Stimulated activated naive CD8-positive, alpha-beta T cell treated with anti-CD3 and anti-CD28 coated beads, Interleukin-15, amount 100 ng/mL, for 72 hours (primary cell): ENCODE data around the gene GNAI3.

ENCODE experiments used
- ATAC-seq: fragments of 150-1000 bp; cut with Tn5 transposase; 2 replicates; pipeline ENCODE4 v1.10.0; 2021; ENCODE audit warnings: mild to moderate bottlenecking, moderate library complexity
- DNase-seq, 2 donors: peaks; one replicate each; pipeline ENCODE4 v3.0.0; 2021 to 2022
- H3K27ac Mint-ChIP-seq, 2 donors: one replicate each; pipeline ENCODE4 v1.8.0; 2022; ENCODE audit warnings: mild to moderate bottlenecking in 2 of 2, mixed read lengths in 2 of 2, moderate library complexity in 2 of 2
- H3K27me3 Mint-ChIP-seq: one replicate; pipeline ENCODE4 v1.8.0; 2022; ENCODE audit warnings: mixed read lengths
- H3K4me1 Mint-ChIP-seq: one replicate; pipeline ENCODE4 v1.8.0; 2022; ENCODE audit warnings: mild to moderate bottlenecking, mixed read lengths
- H3K4me3 Mint-ChIP-seq, 2 donors: one replicate each; pipeline ENCODE4 v1.8.0; 2022; ENCODE audit warnings: mild to moderate bottlenecking in 2 of 2, mixed read lengths in 2 of 2, moderate library complexity in 1 of 2
- H3K9me3 Mint-ChIP-seq, 2 donors: one replicate each; pipeline ENCODE4 v1.8.0; 2022; ENCODE audit warnings: mixed read lengths in 2 of 2

Gene GNAI3

GRCh38 chr1:109548321-109549267 is at the start of gene GNAI3:
TSS of gene GNAI3 (plus strand) at chr1:109548615. CDS start at chr1:109548721, 106 bp downstream.
- H3K4me1 Mint-ChIP-seq, result peaks cover 44% of the 10 kb centered on the region
- peak; percentile 87 to 95 for DNase-seq
- H3K27me3 Mint-ChIP-seq, result no peaks in the 10 kb centered on the region
- H3K4me3 Mint-ChIP-seq, result peak within 1 kb of the TSS; percentile 98 to 99
- ATAC-seq, result peak; percentile 99
- H3K27ac Mint-ChIP-seq, result peak within 1 kb of the TSS; percentile 97 to 98
- H3K9me3 Mint-ChIP-seq, result no peaks in the 10 kb centered on the region

- ATAC-seq (no peak), DNase-seq (no peak)
- Mint-ChIP-seq H3K9me3 (no peaks in the 10 kb centered on the region), H3K4me1 (peaks cover 99% of the 10 kb centered on the region), H3K27me3 (no peaks in the 10 kb centered on the region), H3K27ac (peak overlapping the region in 1 of 2 donors; percentile 29), H3K4me3 (peak overlapping the region; percentile 13 to 49)
Observed at GRCh38 chr1:109499081-109499480, 49.3 kb upstream of the GNAI3 start.

GRCh38 chr1:109499661-109500536 is 48.5 kb upstream of the GNAI3 start:
- Mint-ChIP-seq H3K4me1 (peaks cover 99% of the 10 kb centered on the region), H3K27ac (peak overlapping the region; percentile 29 to 68), H3K27me3 (no peaks in the 10 kb centered on the region), H3K9me3 (no peaks in the 10 kb centered on the region), H3K4me3 (peak overlapping the region; percentile 36 to 49)
- peak in 1 of 2 donors; percentile 51 for DNase-seq
- ATAC-seq, result peak; percentile 28

GRCh38 chr1:109500941-109501381 is 47.5 kb upstream of the GNAI3 start:
- no peak overlapping the region for H3K27ac Mint-ChIP-seq
- H3K4me1 Mint-ChIP-seq, result peaks cover 99% of the 10 kb centered on the region
- ATAC-seq (no peak), DNase-seq (no peak)
- no peaks in the 10 kb centered on the region for H3K9me3 Mint-ChIP-seq
- H3K27me3 Mint-ChIP-seq, result no peaks in the 10 kb centered on the region
- H3K4me3 Mint-ChIP-seq, result no peak overlapping the region

- Mint-ChIP-seq H3K4me3 (peak overlapping the region; percentile 60 to 76), H3K4me1 (peaks cover 99% of the 10 kb centered on the region), H3K9me3 (no peaks in the 10 kb centered on the region), H3K27ac (peak overlapping the region in 1 of 2 donors; percentile 92), H3K27me3 (no peaks in the 10 kb centered on the region)
- DNase-seq, result no peak
- ATAC-seq, result no peak
Observed at GRCh38 chr1:109501644-109502363, 46.6 kb upstream of the GNAI3 start.

- no peak for DNase-seq
- peak overlapping the region; percentile 60 to 76 for H3K4me3 Mint-ChIP-seq
- H3K27ac Mint-ChIP-seq, result peak overlapping the region in 1 of 2 donors; percentile 75
- peak; percentile 73 for ATAC-seq
- peaks cover 99% of the 10 kb centered on the region for H3K4me1 Mint-ChIP-seq
- no peaks in the 10 kb centered on the region for H3K27me3 Mint-ChIP-seq
- no peaks in the 10 kb centered on the region for H3K9me3 Mint-ChIP-seq
Observed at GRCh38 chr1:109502364-109502851, 46.0 kb upstream of the GNAI3 start.

- peak overlapping the region; percentile 63 to 72 for H3K4me3 Mint-ChIP-seq
- H3K27me3 Mint-ChIP-seq, result no peaks in the 10 kb centered on the region
- no peak for DNase-seq
- H3K9me3 Mint-ChIP-seq, result no peaks in the 10 kb centered on the region
- ATAC-seq, result no peak
- H3K27ac Mint-ChIP-seq, result peak overlapping the region; percentile 86 to 94
- H3K4me1 Mint-ChIP-seq, result peaks cover 99% of the 10 kb centered on the region
Observed at GRCh38 chr1:109503935-109504334, 44.5 kb upstream of the GNAI3 start.

- DNase-seq, result no peak
- Mint-ChIP-seq H3K4me3 (no peak overlapping the region), H3K27me3 (no peaks in the 10 kb centered on the region), H3K9me3 (no peaks in the 10 kb centered on the region), H3K4me1 (peaks cover 95% of the 10 kb centered on the region), H3K27ac (peak overlapping the region in 1 of 2 donors; percentile 71)
- ATAC-seq, result no peak
Observed at GRCh38 chr1:109504974-109505373, 43.4 kb upstream of the GNAI3 start.

GRCh38 chr1:109508001-109508872 is 40.2 kb upstream of the GNAI3 start:
- no peaks in the 10 kb centered on the region for H3K27me3 Mint-ChIP-seq
- ATAC-seq (no peak), DNase-seq (no peak)
- H3K9me3 Mint-ChIP-seq, result no peaks in the 10 kb centered on the region
- peaks cover 85% of the 10 kb centered on the region for H3K4me1 Mint-ChIP-seq
- H3K27ac Mint-ChIP-seq, result peak overlapping the region; percentile 47 to 51
- H3K4me3 Mint-ChIP-seq, result peak overlapping the region; percentile 89 to 97

- Mint-ChIP-seq H3K27me3 (no peaks in the 10 kb centered on the region), H3K4me1 (peaks cover 80% of the 10 kb centered on the region), H3K27ac (peak overlapping the region; percentile 47 to 94), H3K4me3 (peak overlapping the region; percentile 89 to 97), H3K9me3 (no peaks in the 10 kb centered on the region)
- ATAC-seq (peak; percentile 30), DNase-seq (no peak)
Observed at GRCh38 chr1:109508873-109509175, 39.6 kb upstream of the GNAI3 start.

GRCh38 chr1:109509176-109510134 is 39.0 kb upstream of the GNAI3 start, which contains the start of gene AMIGO1:
TSS of gene AMIGO1 (minus strand) at chr1:109509727. CDS start at chr1:109508912, 815 bp downstream.
- Mint-ChIP-seq H3K9me3 (no peaks in the 10 kb centered on the region), H3K4me1 (peaks cover 74% of the 10 kb centered on the region), H3K27me3 (no peaks in the 10 kb centered on the region), H3K4me3 (peak within 1 kb of the TSS; percentile 95 to 97), H3K27ac (peak within 1 kb of the TSS; percentile 67 to 94)
- DNase-seq, result peak; percentile 56 to 70
- ATAC-seq, result peak; percentile 74

GRCh38 chr1:109513110-109513710 is 35.2 kb upstream of the GNAI3 start:
- Mint-ChIP-seq H3K27me3 (no peaks in the 10 kb centered on the region), H3K4me3 (no peak overlapping the region), H3K9me3 (no peaks in the 10 kb centered on the region), H3K4me1 (peaks cover 43% of the 10 kb centered on the region), H3K27ac (no peak overlapping the region)
- ATAC-seq (no peak), DNase-seq (no peak)

- Mint-ChIP-seq H3K27ac (peak overlapping the region in 1 of 2 donors; percentile 31), H3K9me3 (no peaks in the 10 kb centered on the region), H3K4me1 (peaks cover 31% of the 10 kb centered on the region), H3K4me3 (no peak overlapping the region), H3K27me3 (no peaks in the 10 kb centered on the region)
- ATAC-seq (no peak), DNase-seq (no peak)
Observed at GRCh38 chr1:109514846-109515245, 33.6 kb upstream of the GNAI3 start.
